HepG2 (cell line): Measurements from ENCODE around the gene HNRNPUL1. TPM values are rescaled to one million over a fixed set of nuclear protein-coding genes. Genes with fewer than 3 reads are reported as not detected.

ENCODE experiments used
- CBX1 ChIP-seq: IDR thresholded peaks from one replicate; pipeline ENCODE4 v1.6.1; 2016; ENCODE audit warnings: antibody characterized with exemption, low read depth
- IRX3 ChIP-seq: sonication (generic); formaldehyde crosslinking; IDR thresholded peaks from 2 replicates; pipeline ENCODE4 v1.8.1; 2023; ENCODE audit warnings: mild to moderate bottlenecking, low read depth, missing genetic modification reagents, borderline replicate concordance
- MEIS2 ChIP-seq: sonication (generic); formaldehyde crosslinking; IDR thresholded peaks from 2 replicates; pipeline ENCODE4 v1.9.0; 2021; ENCODE audit warnings: mild to moderate bottlenecking, missing genetic modification reagents
- NONO ChIP-seq, 2 experiments: fragments of 450-650 bp in 1 of 2; sonication (generic) in 1 of 2; formaldehyde crosslinking in 1 of 2; IDR thresholded peaks in 1 of 2; conservative IDR thresholded peaks in 1 of 2; 2 replicates each; pipeline versions ENCODE4 v1.6.1 to v1.8.0; 2017 to 2022; ENCODE audit warnings: mild to moderate bottlenecking in 1 of 2, missing genetic modification reagents in 1 of 2, moderate library complexity in 1 of 2
- PHF20 ChIP-seq: sonication (generic); formaldehyde crosslinking; IDR thresholded peaks from 2 replicates; pipeline ENCODE4 v1.5.0; 2020; ENCODE audit warnings: mild to moderate bottlenecking, missing genetic modification reagents
- RARG ChIP-seq: sonication (generic); formaldehyde crosslinking; IDR thresholded peaks from 2 replicates; pipeline ENCODE4 v1.4.0; 2020; ENCODE audit warnings: low read depth, mild to moderate bottlenecking, missing genetic modification reagents
- RBM22 ChIP-seq: fragments of 200-400 bp; formaldehyde crosslinking; optimal IDR thresholded peaks from 2 replicates; pipeline ENCODE3; 2017; ENCODE audit warnings: mild to moderate bottlenecking, low read length, moderate library complexity
- SETDB1 ChIP-seq: sonication (generic); formaldehyde crosslinking; IDR thresholded peaks from 2 replicates; pipeline ENCODE4 v1.5.1; 2020; ENCODE audit warnings: missing genetic modification reagents, mild to moderate bottlenecking, borderline replicate concordance
- SP140L ChIP-seq: sonication (generic); formaldehyde crosslinking; IDR thresholded peaks from 2 replicates; pipeline ENCODE4 v1.4.0; 2020; ENCODE audit warnings: missing genetic modification reagents, borderline replicate concordance
- ZC3H13 ChIP-seq: sonication (generic); formaldehyde crosslinking; IDR thresholded peaks from 2 replicates; pipeline ENCODE4 v1.8.1; 2023; ENCODE audit warnings: mild to moderate bottlenecking, missing genetic modification reagents, moderate library complexity
- ZFX ChIP-seq: sonication (generic); formaldehyde crosslinking; IDR thresholded peaks from 2 replicates; pipeline ENCODE4 v1.4.0; 2020; ENCODE audit warnings: mild to moderate bottlenecking, low read depth, missing genetic modification reagents, moderate library complexity
- ZFY ChIP-seq: sonication (generic); formaldehyde crosslinking; IDR thresholded peaks from 2 replicates; pipeline ENCODE4 v1.4.0; 2020; ENCODE audit warnings: missing genetic modification reagents
- ZNF12 ChIP-seq: sonication (generic); formaldehyde crosslinking; IDR thresholded peaks from 2 replicates; pipeline ENCODE4 v1.5.0; 2020; ENCODE audit warnings: missing genetic modification reagents
- ZNF446 ChIP-seq: sonication (generic); formaldehyde crosslinking; IDR thresholded peaks from 2 replicates; pipeline ENCODE4 v1.5.0; 2020; ENCODE audit warnings: mild to moderate bottlenecking, missing genetic modification reagents
- ZNF496 ChIP-seq: sonication (generic); formaldehyde crosslinking; IDR thresholded peaks from 2 replicates; pipeline ENCODE4 v1.8.1; 2023; ENCODE audit warnings: mild to moderate bottlenecking, moderate library complexity, missing genetic modification reagents; ENCODE audit not compliant: insufficient replicate concordance
- ZNF530 ChIP-seq: sonication (generic); formaldehyde crosslinking; IDR thresholded peaks from 2 replicates; pipeline ENCODE4 v1.5.0; 2020; ENCODE audit warnings: low read depth, mild to moderate bottlenecking, missing genetic modification reagents
- ZNF75D ChIP-seq: sonication (generic); formaldehyde crosslinking; IDR thresholded peaks from 2 replicates; pipeline ENCODE4 v1.8.1; 2023; ENCODE audit warnings: missing genetic modification reagents, mild to moderate bottlenecking, borderline replicate concordance
- polyA plus RNA-seq, 8 experiments: library from polyadenylated mRNA; depleted of rRNA in 3 of 8; stranded (reverse) in 7 of 8; unstranded in 1 of 8; fragments of >200 nt; fragmentation: Illumina TruSeq in 4 of 8; extraction: Trizol in 4 of 8; gene quantifications; 2 replicates each; pipeline versions ENCODE4 v1.2.1 to v1.2.3, GENCODE V29; 2011 to 2016; ENCODE audit warnings: low read depth in 4 of 8, missing spikeins in 1 of 8, mixed read lengths in 1 of 8; ENCODE audit not compliant: insufficient read depth in 1 of 8
- total RNA-seq, 5 experiments: library from RNA; depleted of rRNA; stranded (reverse); fragments of >200 nt; fragmentation: Illumina TruSeq; extraction: Trizol; gene quantifications; 2 replicates each; pipeline ENCODE4 v1.2.3, GENCODE V29; 2016; ENCODE audit warnings: low read depth in 1 of 5
- TF ChIP-seq, protein P1 (sequence below): sonication (generic); formaldehyde crosslinking; IDR thresholded peaks from 2 replicates; pipeline ENCODE4 v1.4.0; 2020; ENCODE audit warnings: missing genetic modification reagents
- TF ChIP-seq, protein P2 (sequence below): sonication (generic); formaldehyde crosslinking; IDR thresholded peaks from 2 replicates; pipeline ENCODE4 v1.4.0; 2020; ENCODE audit warnings: missing genetic modification reagents, low read depth, mild to moderate bottlenecking, borderline replicate concordance
- TF ChIP-seq, protein P3 (sequence below): conservative IDR thresholded peaks from 2 replicates; pipeline ENCODE4 v1.6.1; 2018; ENCODE audit warnings: missing genetic modification reagents
- TF ChIP-seq, protein P4 (sequence below): IDR thresholded peaks from 2 replicates; pipeline ENCODE4 v1.6.1; 2016; ENCODE audit warnings: mild to moderate bottlenecking, missing biosample characterization, missing genetic modification reagents
- TF ChIP-seq, protein P5 (sequence below): sonication (generic); formaldehyde crosslinking; IDR thresholded peaks from 2 replicates; pipeline ENCODE4 v1.8.1; 2023; ENCODE audit warnings: mild to moderate bottlenecking, moderate library complexity, missing genetic modification reagents

HNRNPUL1 gene
- total and polyA plus RNA-seq, 2 of the 13 experiments (the other 11 are each of a cell fraction or from before 2014, with no cell fraction given), result 30.9 to 81.7 TPM

DNA sequence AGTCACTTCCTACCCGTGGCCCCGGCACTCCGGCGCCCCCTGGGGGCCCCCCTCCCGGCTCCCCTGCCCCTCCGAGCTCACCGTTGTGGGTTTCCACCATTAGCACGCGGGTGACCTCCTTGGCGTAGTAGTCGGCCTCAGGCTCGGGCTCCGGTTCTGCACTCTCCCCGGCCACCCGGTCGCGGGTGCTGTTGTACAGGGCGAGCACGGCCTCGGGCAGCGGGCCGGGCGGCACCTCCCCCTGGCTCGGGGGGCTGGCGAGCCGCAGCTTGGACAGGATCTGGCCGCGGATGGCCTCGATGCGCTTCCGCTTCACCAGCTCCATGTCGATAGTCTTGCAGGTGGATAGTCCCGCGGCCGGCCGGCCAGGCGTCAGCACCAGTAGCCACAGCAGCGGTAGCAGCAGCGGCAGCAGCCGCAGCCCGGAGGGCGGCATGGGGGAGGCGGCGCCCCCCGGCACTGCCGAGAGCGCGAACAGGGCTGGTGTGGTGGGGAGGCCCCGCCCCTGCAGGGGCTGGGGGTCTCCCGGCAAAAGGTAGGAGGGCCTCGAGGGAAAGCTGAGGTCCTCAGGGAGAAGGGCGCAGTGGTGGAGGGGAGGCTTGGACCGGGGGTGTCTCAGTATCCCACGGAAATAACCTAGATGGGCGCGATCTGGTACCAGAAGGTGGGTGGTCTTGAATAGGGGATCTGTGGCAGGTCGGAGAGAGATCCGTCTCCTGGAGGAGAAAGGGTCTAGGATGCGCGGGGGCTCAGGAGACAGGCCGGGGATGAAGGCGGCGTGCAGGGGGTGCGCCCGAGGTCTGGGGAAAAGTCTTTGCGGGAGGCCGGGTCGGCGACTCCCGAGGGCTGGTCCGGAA, 88.7 kb downstream of the HNRNPUL1 start (continued):
- TF ChIP-seq, protein P1, sequence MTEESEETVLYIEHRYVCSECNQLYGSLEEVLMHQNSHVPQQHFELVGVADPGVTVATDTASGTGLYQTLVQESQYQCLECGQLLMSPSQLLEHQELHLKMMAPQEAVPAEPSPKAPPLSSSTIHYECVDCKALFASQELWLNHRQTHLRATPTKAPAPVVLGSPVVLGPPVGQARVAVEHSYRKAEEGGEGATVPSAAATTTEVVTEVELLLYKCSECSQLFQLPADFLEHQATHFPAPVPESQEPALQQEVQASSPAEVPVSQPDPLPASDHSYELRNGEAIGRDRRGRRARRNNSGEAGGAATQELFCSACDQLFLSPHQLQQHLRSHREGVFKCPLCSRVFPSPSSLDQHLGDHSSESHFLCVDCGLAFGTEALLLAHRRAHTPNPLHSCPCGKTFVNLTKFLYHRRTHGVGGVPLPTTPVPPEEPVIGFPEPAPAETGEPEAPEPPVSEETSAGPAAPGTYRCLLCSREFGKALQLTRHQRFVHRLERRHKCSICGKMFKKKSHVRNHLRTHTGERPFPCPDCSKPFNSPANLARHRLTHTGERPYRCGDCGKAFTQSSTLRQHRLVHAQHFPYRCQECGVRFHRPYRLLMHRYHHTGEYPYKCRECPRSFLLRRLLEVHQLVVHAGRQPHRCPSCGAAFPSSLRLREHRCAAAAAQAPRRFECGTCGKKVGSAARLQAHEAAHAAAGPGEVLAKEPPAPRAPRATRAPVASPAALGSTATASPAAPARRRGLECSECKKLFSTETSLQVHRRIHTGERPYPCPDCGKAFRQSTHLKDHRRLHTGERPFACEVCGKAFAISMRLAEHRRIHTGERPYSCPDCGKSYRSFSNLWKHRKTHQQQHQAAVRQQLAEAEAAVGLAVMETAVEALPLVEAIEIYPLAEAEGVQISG, result peak; percentile 32; the same call in 1 of the 2 replicates
- TF ChIP-seq PHF20 (CRISPR knock-in tag) (peak; percentile 31; the same call in 1 of the 2 replicates), ZNF530 (CRISPR knock-in tag) (no peak), RARG (CRISPR knock-in tag) (no peak), ZC3H13 (CRISPR knock-in tag) (peak; percentile 78; the same call in 1 of the 2 replicates), ZNF75D (no peak), ZNF12 (no peak), RBM22 (no peak), SETDB1 (no peak), SP140L (CRISPR knock-in tag) (no peak), CBX1 (no peak), ZFX (peak; percentile 72), MEIS2 (CRISPR knock-in tag) (no peak), NONO (IDR thresholded peaks at IDR 0.05) (no peak), NONO (CRISPR knock-in tag; conservative IDR thresholded peaks at IDR 0.05) (peak; percentile 69; the same call in 1 of the 2 replicates), IRX3 (CRISPR knock-in tag) (no peak), ZNF496 (no peak), ZNF446 (peak; percentile 28; the same call in 1 of the 2 replicates), ZFY (CRISPR knock-in tag) (peak; percentile 66)
- TF ChIP-seq, protein P2, sequence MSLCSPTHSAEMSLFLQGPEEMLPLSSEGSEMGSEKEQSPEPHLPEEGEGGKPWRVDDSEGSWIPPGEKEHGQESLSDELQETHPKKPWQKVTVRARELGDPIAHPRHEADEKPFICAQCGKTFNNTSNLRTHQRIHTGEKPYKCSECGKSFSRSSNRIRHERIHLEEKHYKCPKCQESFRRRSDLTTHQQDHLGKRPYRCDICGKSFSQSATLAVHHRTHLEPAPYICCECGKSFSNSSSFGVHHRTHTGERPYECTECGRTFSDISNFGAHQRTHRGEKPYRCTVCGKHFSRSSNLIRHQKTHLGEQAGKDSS (CRISPR knock-in tag), result 0 out of 2 replicates have a peak, but pooled peaks have one; percentile 52
- TF ChIP-seq, protein P3, sequence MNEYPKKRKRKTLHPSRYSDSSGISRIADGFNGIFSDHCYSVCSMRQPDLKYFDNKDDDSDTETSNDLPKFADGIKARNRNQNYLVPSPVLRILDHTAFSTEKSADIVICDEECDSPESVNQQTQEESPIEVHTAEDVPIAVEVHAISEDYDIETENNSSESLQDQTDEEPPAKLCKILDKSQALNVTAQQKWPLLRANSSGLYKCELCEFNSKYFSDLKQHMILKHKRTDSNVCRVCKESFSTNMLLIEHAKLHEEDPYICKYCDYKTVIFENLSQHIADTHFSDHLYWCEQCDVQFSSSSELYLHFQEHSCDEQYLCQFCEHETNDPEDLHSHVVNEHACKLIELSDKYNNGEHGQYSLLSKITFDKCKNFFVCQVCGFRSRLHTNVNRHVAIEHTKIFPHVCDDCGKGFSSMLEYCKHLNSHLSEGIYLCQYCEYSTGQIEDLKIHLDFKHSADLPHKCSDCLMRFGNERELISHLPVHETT (CRISPR knock-in tag), result peak; percentile 40; the same call in 1 of the 2 replicates
- TF ChIP-seq, protein P4, sequence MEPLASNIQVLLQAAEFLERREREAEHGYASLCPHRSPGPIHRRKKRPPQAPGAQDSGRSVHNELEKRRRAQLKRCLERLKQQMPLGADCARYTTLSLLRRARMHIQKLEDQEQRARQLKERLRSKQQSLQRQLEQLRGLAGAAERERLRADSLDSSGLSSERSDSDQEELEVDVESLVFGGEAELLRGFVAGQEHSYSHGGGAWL (CRISPR knock-in tag), result peak; percentile 61; the same call in 1 of the 2 replicates
- TF ChIP-seq, protein P5, sequence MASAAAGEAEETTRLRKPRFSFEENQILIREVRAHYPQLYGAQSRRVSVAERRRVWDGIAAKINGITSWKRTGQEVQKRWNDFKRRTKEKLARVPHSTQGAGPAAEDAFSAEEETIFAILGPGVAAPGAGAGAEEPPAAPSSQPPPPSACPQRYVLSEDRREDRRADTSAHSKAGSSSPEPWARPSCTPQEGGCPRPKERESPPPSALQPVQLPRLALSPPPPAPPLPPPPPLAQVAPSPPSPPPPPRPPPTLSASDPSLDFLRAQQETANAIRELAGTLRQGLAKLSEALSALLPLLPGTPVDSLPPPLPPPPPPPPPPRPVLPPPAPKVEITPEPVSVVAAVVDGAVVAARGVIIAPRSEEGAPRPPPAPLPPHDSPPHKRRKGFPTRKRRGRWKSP (CRISPR knock-in tag), result peak; percentile 66
